ENCODE measurements around the gene WDR44. TPM values are rescaled to one million over a fixed set of nuclear protein-coding genes. Genes with fewer than 3 reads are reported as not detected.
"Not testable (repeated sequence)": the region's sequence is repeated elsewhere in the genome, so short reads cannot be mapped to it uniquely, and the experiment has no call there.

The WDR44 gene
- total RNA-seq, 1 donor, result 21.0 TPM

DNA sequence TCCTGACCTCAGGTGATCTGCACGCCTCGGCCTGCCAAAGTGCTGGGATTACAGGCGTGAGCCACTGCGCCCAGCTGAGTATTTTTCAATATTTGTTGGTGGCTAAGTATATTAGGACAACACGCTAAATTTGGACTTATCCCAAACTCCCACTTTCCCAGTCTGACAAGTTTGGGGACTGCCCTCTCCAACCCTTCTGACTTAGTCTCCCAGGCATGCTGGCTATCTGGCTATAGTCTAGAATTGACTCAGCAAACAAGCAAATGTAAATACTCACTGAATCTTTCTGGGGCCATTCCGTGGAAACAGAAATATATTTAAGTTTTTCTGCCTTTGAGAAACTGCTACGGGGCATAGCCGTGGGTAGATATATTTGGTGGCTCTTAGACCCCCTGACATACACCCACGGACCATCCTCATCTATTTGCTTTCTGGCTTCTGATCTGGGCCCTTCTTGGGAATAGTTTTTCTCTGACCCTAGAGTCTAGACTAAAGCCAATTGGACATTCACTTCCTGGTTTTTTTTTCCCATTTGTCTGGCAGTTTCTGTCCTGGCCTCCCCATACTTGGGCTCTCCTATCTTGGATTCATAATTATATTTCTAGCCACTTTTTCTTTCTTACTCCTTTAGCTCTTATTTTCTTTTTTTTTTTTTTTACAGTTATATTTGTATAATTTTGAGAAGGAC, 138.5 kb downstream of the WDR44 start:
- Histone ChIP-seq H3K27me3 (ENCODE audit: insufficient read depth, low read length) (no peaks in the 10 kb centered on the region), H3K27ac (ENCODE audit: low read depth, low read length) (no peak overlapping the region), H3K36me3 (ENCODE audit: insufficient read depth, low read length) (no peaks in the 10 kb centered on the region), H3K4me1 (ENCODE audit: insufficient read depth, low read length) (no peaks in the 10 kb centered on the region), H3K9me3 (ENCODE audit: low read depth, low read length) (no peaks in the 10 kb centered on the region), H2AFZ (ENCODE audit: low read length) (peak overlapping the region; percentile 62), H3K4me2 (ENCODE audit: insufficient read depth, low read length) (no peak overlapping the region), H3K79me2 (ENCODE audit: insufficient read depth, low read length) (no peaks in the 10 kb centered on the region), H3K4me3 (ENCODE audit: insufficient read depth, low read length) (no peak overlapping the region), H4K20me1 (ENCODE audit: insufficient read depth, low read length) (no peaks in the 10 kb centered on the region)
- TF ChIP-seq, protein P1, sequence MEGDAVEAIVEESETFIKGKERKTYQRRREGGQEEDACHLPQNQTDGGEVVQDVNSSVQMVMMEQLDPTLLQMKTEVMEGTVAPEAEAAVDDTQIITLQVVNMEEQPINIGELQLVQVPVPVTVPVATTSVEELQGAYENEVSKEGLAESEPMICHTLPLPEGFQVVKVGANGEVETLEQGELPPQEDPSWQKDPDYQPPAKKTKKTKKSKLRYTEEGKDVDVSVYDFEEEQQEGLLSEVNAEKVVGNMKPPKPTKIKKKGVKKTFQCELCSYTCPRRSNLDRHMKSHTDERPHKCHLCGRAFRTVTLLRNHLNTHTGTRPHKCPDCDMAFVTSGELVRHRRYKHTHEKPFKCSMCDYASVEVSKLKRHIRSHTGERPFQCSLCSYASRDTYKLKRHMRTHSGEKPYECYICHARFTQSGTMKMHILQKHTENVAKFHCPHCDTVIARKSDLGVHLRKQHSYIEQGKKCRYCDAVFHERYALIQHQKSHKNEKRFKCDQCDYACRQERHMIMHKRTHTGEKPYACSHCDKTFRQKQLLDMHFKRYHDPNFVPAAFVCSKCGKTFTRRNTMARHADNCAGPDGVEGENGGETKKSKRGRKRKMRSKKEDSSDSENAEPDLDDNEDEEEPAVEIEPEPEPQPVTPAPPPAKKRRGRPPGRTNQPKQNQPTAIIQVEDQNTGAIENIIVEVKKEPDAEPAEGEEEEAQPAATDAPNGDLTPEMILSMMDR (IDR thresholded peaks at IDR 0.05; ENCODE audit: extremely low read depth, low read depth, low read length), result no peak
- no peak for DNase-seq (ENCODE audit: insufficient read length, low spot score, missing footprints)

DNA sequence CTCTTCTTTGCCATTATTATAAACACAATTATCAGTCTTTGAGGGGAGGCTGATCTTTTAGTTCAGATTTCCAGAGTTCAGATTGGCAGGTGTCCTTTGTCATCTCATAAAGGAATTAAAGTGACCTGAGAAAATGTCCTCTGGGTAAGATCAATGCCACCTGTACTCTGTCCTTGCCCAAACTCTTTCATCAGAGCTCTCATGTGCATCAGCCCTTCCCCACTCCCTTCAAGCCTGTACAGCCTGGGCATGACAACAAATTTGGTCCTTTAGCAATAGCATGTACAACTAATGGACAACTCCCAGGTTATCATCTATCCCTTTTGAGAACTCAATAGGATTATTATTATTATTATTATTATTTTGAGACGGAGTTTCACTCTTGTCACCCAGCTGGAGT, 140.8 kb downstream of the WDR44 start:
- not testable (repeated sequence) for H3K4me1 ChIP-seq (ENCODE audit: insufficient read depth, low read length); H3K4me3 ChIP-seq (ENCODE audit: insufficient read depth, low read length); H3K4me2 ChIP-seq (ENCODE audit: insufficient read depth, low read length); H3K27me3 ChIP-seq (ENCODE audit: insufficient read depth, low read length); H3K9me3 ChIP-seq (ENCODE audit: low read depth, low read length); H3K36me3 ChIP-seq (ENCODE audit: insufficient read depth, low read length); H4K20me1 ChIP-seq (ENCODE audit: insufficient read depth, low read length); H3K79me2 ChIP-seq (ENCODE audit: insufficient read depth, low read length); H2AFZ ChIP-seq (ENCODE audit: low read length); H3K27ac ChIP-seq (ENCODE audit: low read depth, low read length); DNase-seq (ENCODE audit: insufficient read length, low spot score, missing footprints)

DNA sequence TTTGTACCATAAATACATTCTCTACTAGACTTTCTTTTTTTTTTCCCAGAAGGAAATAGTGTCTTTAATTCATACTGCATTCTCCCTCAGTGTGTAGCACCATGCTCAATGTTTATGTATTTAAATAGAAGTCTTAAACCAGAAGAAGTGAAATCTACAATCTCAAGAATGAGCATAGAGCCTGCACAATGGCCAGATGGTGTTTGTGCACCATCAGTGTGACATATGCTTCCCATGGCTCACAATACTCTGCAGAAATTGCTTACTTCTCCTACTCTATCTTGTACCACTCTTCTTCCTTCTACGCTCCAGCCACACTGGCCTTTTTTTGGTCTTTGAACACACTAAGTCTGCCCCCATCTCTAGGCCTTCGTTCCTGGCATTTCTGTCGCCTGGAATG, 147.1 kb downstream of the WDR44 start:
- Histone ChIP-seq H3K9me3 (ENCODE audit: low read depth, low read length) (no peaks in the 10 kb centered on the region), H3K4me2 (ENCODE audit: insufficient read depth, low read length) (no peak overlapping the region), H3K36me3 (ENCODE audit: insufficient read depth, low read length) (no peaks in the 10 kb centered on the region), H4K20me1 (ENCODE audit: insufficient read depth, low read length) (no peaks in the 10 kb centered on the region), H3K4me3 (ENCODE audit: insufficient read depth, low read length) (no peak overlapping the region), H3K79me2 (ENCODE audit: insufficient read depth, low read length) (peaks cover 6% of the 10 kb centered on the region), H3K27ac (ENCODE audit: low read depth, low read length) (no peak overlapping the region), H3K4me1 (ENCODE audit: insufficient read depth, low read length) (no peaks in the 10 kb centered on the region), H2AFZ (ENCODE audit: low read length) (no peak overlapping the region), H3K27me3 (ENCODE audit: insufficient read depth, low read length) (no peaks in the 10 kb centered on the region)
- TF ChIP-seq, protein P1 (IDR thresholded peaks at IDR 0.05; ENCODE audit: extremely low read depth, low read depth, low read length), result no peak
- DNase-seq (ENCODE audit: insufficient read length, low spot score, missing footprints), result no peak

DNA sequence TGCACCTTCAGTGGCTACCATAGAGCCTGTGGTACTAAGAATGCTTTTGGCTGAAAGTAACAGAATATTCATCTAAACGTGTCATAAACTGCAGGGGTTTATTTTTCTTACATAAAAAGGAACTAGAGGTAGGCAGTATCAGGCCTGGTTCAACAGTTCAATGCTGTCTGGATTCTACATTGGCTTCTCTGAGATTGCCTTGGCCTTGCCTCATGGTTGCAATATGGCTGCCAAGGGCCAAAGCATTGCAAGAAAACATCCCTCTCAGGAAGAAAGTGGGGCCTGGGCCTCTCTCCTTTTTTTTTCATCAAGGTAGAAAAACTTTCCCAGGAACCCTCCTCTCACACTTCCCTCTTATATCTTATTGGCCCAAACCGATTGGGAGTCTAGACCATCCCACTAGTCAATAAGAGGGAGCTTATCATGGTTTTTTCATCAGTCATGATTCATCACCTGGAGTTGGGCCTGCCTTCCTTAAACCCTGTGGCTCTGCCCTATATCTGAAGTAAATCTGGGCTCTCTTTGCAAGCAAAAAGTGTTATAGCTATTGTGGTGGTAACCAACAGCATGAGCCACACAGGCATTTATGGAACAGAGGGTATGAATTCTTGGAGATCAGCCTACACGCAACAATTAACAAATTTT, 147.9 kb downstream of the WDR44 start:
- no peak for DNase-seq (ENCODE audit: insufficient read length, low spot score, missing footprints)
- Histone ChIP-seq H3K4me2 (ENCODE audit: insufficient read depth, low read length) (no peak overlapping the region), H3K9me3 (ENCODE audit: low read depth, low read length) (no peaks in the 10 kb centered on the region), H4K20me1 (ENCODE audit: insufficient read depth, low read length) (no peaks in the 10 kb centered on the region), H3K36me3 (ENCODE audit: insufficient read depth, low read length) (no peaks in the 10 kb centered on the region), H3K27me3 (ENCODE audit: insufficient read depth, low read length) (no peaks in the 10 kb centered on the region), H3K4me1 (ENCODE audit: insufficient read depth, low read length) (no peaks in the 10 kb centered on the region), H3K27ac (ENCODE audit: low read depth, low read length) (no peak overlapping the region), H3K79me2 (ENCODE audit: insufficient read depth, low read length) (peaks cover 10% of the 10 kb centered on the region), H3K4me3 (ENCODE audit: insufficient read depth, low read length) (no peak overlapping the region), H2AFZ (ENCODE audit: low read length) (no peak overlapping the region)
- TF ChIP-seq, protein P1 (IDR thresholded peaks at IDR 0.05; ENCODE audit: extremely low read depth, low read depth, low read length), result no peak
